Measurements from ENCODE around the gene NANS. TPM values are rescaled to one million over a fixed set of nuclear protein-coding genes. Genes with fewer than 3 reads are reported as not detected.
A peak's percentile ranks its signal among the peaks of the same experiment; 100 is the strongest.

NANS gene, protein sequence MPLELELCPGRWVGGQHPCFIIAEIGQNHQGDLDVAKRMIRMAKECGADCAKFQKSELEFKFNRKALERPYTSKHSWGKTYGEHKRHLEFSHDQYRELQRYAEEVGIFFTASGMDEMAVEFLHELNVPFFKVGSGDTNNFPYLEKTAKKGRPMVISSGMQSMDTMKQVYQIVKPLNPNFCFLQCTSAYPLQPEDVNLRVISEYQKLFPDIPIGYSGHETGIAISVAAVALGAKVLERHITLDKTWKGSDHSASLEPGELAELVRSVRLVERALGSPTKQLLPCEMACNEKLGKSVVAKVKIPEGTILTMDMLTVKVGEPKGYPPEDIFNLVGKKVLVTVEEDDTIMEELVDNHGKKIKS
- total RNA-seq (2021; ENCODE audit: unreplicated experiment): 48.9 TPM
- 81.9 and 82.1 TPM in 2 replicates for polyA plus RNA-seq (2012)
- percentile 86 among the genes with signal in this experiment for Bru-seq, nascent RNA
- percentile 82 among the genes with signal in this experiment for BruChase-seq, experiment 1, labeled RNA remaining after a 6-hour chase
- BruChase-seq, experiment 2, labeled RNA remaining after a 2-hour chase: percentile 79 among the genes with signal in this experiment
- long read RNA-seq, transcript NANS-201 (6 exons, 1,170 nt): major isoform, 52 of 89 reads
- long read RNA-seq, partial matches to known transcripts: 26 of 89 reads
- long read RNA-seq, other reads (novel, unspliced or antisense): 11 of 89 reads

DNA sequence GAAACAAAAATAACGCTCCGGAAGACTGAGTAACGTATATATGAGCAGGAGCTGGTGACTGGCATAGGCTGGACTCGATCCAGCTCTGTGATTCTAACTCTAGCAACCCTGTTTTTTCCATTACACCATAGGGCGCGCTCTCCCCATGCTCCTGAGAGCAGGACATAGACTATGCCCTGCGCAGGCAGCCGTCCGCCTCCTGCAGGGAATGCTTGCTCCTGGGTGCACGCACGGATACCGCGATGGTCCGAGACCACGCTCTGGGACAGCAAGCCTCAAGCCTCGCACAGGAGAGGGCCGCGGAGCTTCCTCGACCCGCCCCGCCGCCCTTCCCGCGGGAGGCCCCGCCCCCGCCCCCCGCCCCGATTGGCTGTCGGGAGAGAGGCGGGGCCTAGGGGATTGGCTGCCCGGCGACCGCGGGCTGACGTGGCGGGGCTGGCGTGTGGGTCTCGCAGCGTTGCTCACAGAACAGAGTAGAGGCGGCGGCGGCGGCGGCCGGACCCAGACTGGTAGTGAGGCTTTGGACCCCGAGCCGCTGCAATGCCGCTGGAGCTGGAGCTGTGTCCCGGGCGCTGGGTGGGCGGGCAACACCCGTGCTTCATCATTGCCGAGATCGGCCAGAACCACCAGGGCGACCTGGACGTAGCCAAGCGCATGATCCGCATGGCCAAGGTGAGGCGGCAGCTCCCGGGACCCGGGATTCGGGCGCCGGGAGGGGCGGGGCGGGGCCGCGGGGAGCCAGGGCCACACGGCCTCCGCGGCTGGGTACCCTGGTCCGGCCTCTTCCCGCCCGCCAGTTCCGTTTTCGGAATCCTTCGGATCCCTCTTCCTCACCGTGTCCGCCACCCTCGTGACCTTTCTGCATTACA, at the start of gene NANS:
NANS (plus strand) TSS at position 464 of the 869 bp plus-strand sequence; CDS start at position 541, 77 bp downstream.
- H3K27ac ChIP-seq (ENCODE audit: low read depth, low read length): peak within 1 kb of the TSS; percentile 78
- peak; percentile 57; the same call in 1 of the 2 replicates for TF ChIP-seq SP1 (IDR thresholded peaks at IDR 0.05; ENCODE audit: low read depth)
- TF ChIP-seq FOSL1 (IDR thresholded peaks at IDR 0.05; ENCODE audit: low read depth): no peak
- no peak for TF ChIP-seq ATF3 (IDR thresholded peaks at IDR 0.05)
- TF ChIP-seq RAD21 (IDR thresholded peaks at IDR 0.05; ENCODE audit: low read depth): 0 out of 2 replicates have a peak, but pooled peaks have one; percentile 7
- no peak for TF ChIP-seq ZNF274 (IDR thresholded peaks at IDR 0.05; ENCODE audit: low read depth, low read length)
- no peak for TF ChIP-seq EZH2phosphoT487 (IDR thresholded peaks at IDR 0.05; ENCODE audit: borderline replicate concordance)
- TF ChIP-seq POLR2A (IDR thresholded peaks at IDR 0.05; ENCODE audit: borderline replicate concordance, extremely low read depth, insufficient read depth, insufficient read length): no peak
- no peak for TF ChIP-seq EZH2 (IDR thresholded peaks at IDR 0.05)
- TF ChIP-seq JUND (IDR thresholded peaks at IDR 0.05): peak; percentile 9; the same call in 1 of the 2 replicates
- no peak for TF ChIP-seq ELF1 (IDR thresholded peaks at IDR 0.05; ENCODE audit: borderline replicate concordance, low read depth)
- no peak for TF ChIP-seq TCF7L2 (IDR thresholded peaks at IDR 0.05; ENCODE audit: borderline replicate concordance, extremely low read depth, insufficient read depth, insufficient read length)
- peak; percentile 61 for TF ChIP-seq MAX (IDR thresholded peaks at IDR 0.05)
- peak; percentile 75 for TF ChIP-seq SIN3A (IDR thresholded peaks at IDR 0.05; ENCODE audit: low read depth)
- TF ChIP-seq, protein P1, sequence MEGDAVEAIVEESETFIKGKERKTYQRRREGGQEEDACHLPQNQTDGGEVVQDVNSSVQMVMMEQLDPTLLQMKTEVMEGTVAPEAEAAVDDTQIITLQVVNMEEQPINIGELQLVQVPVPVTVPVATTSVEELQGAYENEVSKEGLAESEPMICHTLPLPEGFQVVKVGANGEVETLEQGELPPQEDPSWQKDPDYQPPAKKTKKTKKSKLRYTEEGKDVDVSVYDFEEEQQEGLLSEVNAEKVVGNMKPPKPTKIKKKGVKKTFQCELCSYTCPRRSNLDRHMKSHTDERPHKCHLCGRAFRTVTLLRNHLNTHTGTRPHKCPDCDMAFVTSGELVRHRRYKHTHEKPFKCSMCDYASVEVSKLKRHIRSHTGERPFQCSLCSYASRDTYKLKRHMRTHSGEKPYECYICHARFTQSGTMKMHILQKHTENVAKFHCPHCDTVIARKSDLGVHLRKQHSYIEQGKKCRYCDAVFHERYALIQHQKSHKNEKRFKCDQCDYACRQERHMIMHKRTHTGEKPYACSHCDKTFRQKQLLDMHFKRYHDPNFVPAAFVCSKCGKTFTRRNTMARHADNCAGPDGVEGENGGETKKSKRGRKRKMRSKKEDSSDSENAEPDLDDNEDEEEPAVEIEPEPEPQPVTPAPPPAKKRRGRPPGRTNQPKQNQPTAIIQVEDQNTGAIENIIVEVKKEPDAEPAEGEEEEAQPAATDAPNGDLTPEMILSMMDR (IDR thresholded peaks at IDR 0.05 in 2 of 3, conservative IDR thresholded peaks at IDR 0.05 in 1 of 3; ENCODE audit: borderline replicate concordance in 1 of 3, insufficient read depth in 1 of 3, low read depth in 2 of 3, low read length in 2 of 3): no peak
- TF ChIP-seq POLR2AphosphoS5 (IDR thresholded peaks at IDR 0.05; ENCODE audit: low read depth, low read length): peak; percentile 97
- no peak for TF ChIP-seq SRF (IDR thresholded peaks at IDR 0.05; ENCODE audit: low read depth)
- no peak for TF ChIP-seq CEBPB (IDR thresholded peaks at IDR 0.05; ENCODE audit: low read depth)
- TF ChIP-seq YY1 (IDR thresholded peaks at IDR 0.05; ENCODE audit: extremely low read depth, insufficient replicate concordance, low read depth, low read length): peak; percentile 43
- TF ChIP-seq, protein P2, sequence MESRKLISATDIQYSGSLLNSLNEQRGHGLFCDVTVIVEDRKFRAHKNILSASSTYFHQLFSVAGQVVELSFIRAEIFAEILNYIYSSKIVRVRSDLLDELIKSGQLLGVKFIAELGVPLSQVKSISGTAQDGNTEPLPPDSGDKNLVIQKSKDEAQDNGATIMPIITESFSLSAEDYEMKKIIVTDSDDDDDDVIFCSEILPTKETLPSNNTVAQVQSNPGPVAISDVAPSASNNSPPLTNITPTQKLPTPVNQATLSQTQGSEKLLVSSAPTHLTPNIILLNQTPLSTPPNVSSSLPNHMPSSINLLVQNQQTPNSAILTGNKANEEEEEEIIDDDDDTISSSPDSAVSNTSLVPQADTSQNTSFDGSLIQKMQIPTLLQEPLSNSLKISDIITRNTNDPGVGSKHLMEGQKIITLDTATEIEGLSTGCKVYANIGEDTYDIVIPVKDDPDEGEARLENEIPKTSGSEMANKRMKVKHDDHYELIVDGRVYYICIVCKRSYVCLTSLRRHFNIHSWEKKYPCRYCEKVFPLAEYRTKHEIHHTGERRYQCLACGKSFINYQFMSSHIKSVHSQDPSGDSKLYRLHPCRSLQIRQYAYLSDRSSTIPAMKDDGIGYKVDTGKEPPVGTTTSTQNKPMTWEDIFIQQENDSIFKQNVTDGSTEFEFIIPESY (IDR thresholded peaks at IDR 0.05; ENCODE audit: extremely low read depth, insufficient replicate concordance, low read length): peak; percentile 87

More for the DNA sequence above, at the start of gene NANS:
- intact Hi-C loops (cut with micrococcal nuclease): no loop called here
- DNase-seq (ENCODE audit: low read depth, low spot score): peak; percentile 95
- Histone ChIP-seq H3K4me3 (replicated peaks in 1 of 2; ENCODE audit: low read depth in 1 of 2, low read length in 2 of 2) (peak within 1 kb of the TSS; percentile 73 to 91), H3K36me3 (ENCODE audit: control insufficient read depth in 1 of 2, insufficient read depth in 2 of 2, low read length in 2 of 2) (peaks cover 7 to 20% of the 10 kb centered on the region in 2 experiments; a peak in 2 of 4 replicates), H3K9me2 (ENCODE audit: insufficient read depth) (no peaks in the 10 kb centered on the region), H3K27me3 (ENCODE audit: insufficient read depth, low read length) (no peaks in the 10 kb centered on the region), H3K79me2 (ENCODE audit: insufficient read depth, low read length) (peaks cover 74% of the 10 kb centered on the region), H2AFZ (ENCODE audit: low read depth, low read length, poor library complexity, severe bottlenecking) (no peak within 1 kb of the TSS), H3K4me1 (ENCODE audit: control insufficient read depth in 1 of 2, insufficient read depth in 2 of 2, low read length in 2 of 2) (peaks cover 9 to 33% of the 10 kb centered on the region in 2 experiments; a peak in 3 of 4 replicates), H4K20me1 (ENCODE audit: insufficient read depth) (no peaks in the 10 kb centered on the region), H3K4me2 (ENCODE audit: low read length) (peak within 1 kb of the TSS; percentile 86), H3K9me3 (ENCODE audit: control insufficient read depth in 1 of 2, insufficient read depth in 1 of 2, low read depth in 1 of 2, low read length in 2 of 2) (no peaks in the 10 kb centered on the region), H3K9ac (ENCODE audit: low read length) (peak within 1 kb of the TSS; percentile 82)
- BruUV-seq (replicated peaks): no TSS peak
- ChIA-PET POLR2A (interaction anchor here (0.6 to 4.4 kb wide), 14 partner anchors 12 to 308 kb away, joined by 3 to 73 read pairs (median 4); partner anchors contain the start of genes ANP32B, TBC1D2 and TRMO), RAD21 (ENCODE audit: low non-redundant PET in 1 of 2, low total read pairs in 2 of 2, uncharacterized antibody in 2 of 2, unreplicated experiment in 2 of 2) (no interaction called here), CTCF (interaction anchor here (0.9 to 1.8 kb wide), 5 partner anchors 11 to 207 kb away, joined by 3 to 8 read pairs (median 5); partner anchors contain the start of gene TRMO)
- ATAC-seq: peak; percentile 93

All from HCT116 (cell line).